Measurements from ENCODE around the gene MROH8. TPM values are rescaled to one million over a fixed set of nuclear protein-coding genes. Genes with fewer than 3 reads are reported as not detected.

MROH8 gene
- total RNA-seq, 2 donors from 2014 or later: 0.27 to 3.3 TPM

DNA sequence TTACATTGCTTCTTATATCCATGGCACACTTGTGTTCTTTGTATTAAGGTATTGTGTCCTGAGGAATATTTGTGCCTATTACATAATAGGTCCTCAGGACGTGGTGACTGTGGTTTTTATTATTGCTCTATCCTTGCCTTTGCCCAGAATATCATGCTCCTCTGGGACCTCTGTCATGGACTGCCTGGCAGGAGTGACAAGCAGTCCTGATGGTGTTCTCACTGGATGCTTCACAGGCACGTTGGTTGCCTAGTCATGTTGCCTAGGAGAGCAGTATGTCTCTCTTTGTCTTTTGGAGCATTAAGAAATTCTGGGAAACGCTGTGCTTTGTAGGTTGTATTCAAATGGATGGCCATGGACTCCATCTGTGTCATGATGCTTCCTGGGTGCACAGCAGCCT, 24.7 kb upstream of the MROH8 start:
- Mint-ChIP-seq H3K9me3 (no peaks in the 10 kb centered on the region), H3K36me3 (peaks cover 22 to 32% of the 10 kb centered on the region in 2 donors), H3K27ac (peak overlapping the region in 1 of 2 donors; percentile 79)
- ATAC-seq (no peak), DNase-seq (ENCODE audit: low spot score in 2 of 2) (no peak)

DNA sequence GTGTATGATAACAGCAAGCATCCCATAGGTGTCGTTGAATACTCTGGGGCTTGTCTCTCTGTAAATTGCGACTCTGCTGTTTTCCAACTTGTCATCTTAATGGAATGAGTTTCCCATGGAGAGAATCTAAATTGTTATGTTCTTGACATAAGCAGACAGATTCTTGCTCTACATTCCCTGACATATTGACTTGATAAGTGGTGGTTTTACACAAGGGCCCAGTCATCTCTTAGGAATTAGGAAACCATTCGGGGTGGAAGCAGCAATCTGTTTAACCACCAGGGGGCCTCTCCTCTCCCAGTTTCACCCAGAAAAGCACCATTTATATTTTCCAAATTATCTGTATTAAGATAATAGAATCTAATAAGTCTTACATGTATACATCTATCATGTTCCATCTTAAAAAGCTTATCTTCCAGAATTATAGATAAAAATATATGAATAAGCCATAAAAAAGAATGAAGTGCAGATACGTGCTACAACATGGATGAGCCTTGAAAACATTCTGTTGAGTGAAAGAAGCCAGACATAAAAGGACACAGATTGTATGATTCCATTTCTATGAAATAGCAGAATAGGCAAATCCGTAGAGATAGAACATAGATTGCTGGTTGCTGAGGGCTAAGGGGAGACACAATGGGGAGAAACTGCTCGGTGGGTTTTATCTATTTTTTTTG, 23.1 kb upstream of the MROH8 start:
- DNase-seq (ENCODE audit: low spot score in 2 of 2) (peak in 1 of 2 donors; percentile 22), ATAC-seq (no peak)
- Mint-ChIP-seq H3K27ac (no peak overlapping the region), H3K36me3 (peaks cover 22 to 27% of the 10 kb centered on the region in 2 donors), H3K9me3 (no peaks in the 10 kb centered on the region)

DNA sequence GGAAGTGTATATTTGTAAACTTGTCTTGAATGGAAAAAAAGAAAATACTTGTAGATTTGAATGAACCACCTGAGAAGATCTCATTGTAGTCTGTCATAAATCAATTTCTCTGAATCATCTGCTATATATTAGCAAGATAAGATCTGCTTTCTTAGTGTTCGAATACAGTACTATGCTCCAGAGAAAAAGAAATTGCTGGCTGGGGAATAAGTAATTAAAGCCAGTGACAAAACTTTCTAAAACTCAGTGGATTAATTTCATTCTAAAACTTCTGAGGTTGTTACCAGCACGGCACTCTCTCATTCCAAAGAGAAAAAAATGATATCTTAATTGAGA, 22.4 kb upstream of the MROH8 start:
- no peak for DNase-seq (ENCODE audit: low spot score in 2 of 2)
- Mint-ChIP-seq H3K36me3 (peaks cover 24 to 27% of the 10 kb centered on the region in 2 donors), H3K9me3 (no peaks in the 10 kb centered on the region), H3K27ac (peak overlapping the region in 1 of 2 donors; percentile 14)
- no peak for ATAC-seq

GRCh38 chr20:37200926-37201826, 21.8 kb upstream of the MROH8 start:
- Mint-ChIP-seq H3K27ac (peak overlapping the region in 1 of 2 donors; percentile 14), H3K36me3 (peaks cover 27 to 30% of the 10 kb centered on the region in 2 donors), H3K9me3 (no peaks in the 10 kb centered on the region)
- ATAC-seq (no peak), DNase-seq (ENCODE audit: low spot score in 2 of 2) (no peak)

DNA sequence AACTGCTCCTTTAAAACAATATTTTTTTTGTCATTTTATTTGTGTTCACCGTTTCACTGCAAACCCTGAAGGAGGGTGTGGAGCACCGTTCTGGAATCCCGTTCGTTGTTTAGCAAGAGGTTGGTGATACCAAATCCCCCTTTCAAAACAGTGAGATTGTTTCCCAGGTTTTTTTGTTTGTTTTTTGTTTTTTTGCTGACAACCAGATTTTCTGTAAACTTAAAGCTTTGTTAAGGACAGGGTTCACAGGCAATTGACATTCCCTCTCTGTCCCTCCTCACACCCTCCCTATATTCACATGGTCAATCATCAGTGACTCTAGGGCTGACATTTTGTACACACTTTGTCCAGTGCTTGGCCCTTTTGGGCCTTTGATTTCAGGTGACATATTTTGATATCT, 21.0 kb upstream of the MROH8 start:
- H3K9me3 Mint-ChIP-seq: no peaks in the 10 kb centered on the region
- ATAC-seq (no peak), DNase-seq (ENCODE audit: low spot score in 2 of 2) (no peak)
- H3K27ac Mint-ChIP-seq: no peak overlapping the region
- H3K36me3 Mint-ChIP-seq: peaks cover 27 to 30% of the 10 kb centered on the region in 2 donors

- H3K36me3 Mint-ChIP-seq: peaks cover 14 to 22% of the 10 kb centered on the region in 2 donors
- H3K27ac Mint-ChIP-seq: peak overlapping the region in 1 of 2 donors; percentile 26
- DNase-seq (ENCODE audit: low spot score in 2 of 2) (no peak), ATAC-seq (no peak)
- H3K9me3 Mint-ChIP-seq: no peaks in the 10 kb centered on the region
Measured at GRCh38 chr20:37198932-37199660, 19.7 kb upstream of the MROH8 start.

- Mint-ChIP-seq H3K9me3 (no peaks in the 10 kb centered on the region), H3K36me3 (peaks cover 4 to 22% of the 10 kb centered on the region in 2 donors), H3K27ac (peak overlapping the region; percentile 19 to 61)
- ATAC-seq (peak; percentile 57 to 75), DNase-seq (ENCODE audit: low spot score in 2 of 2) (no peak)
Measured at GRCh38 chr20:37194621-37195417, 15.5 kb upstream of the MROH8 start.

GRCh38 chr20:37193821-37194220, 14.5 kb upstream of the MROH8 start:
- ATAC-seq (no peak), DNase-seq (ENCODE audit: low spot score in 2 of 2) (no peak)
- Mint-ChIP-seq H3K27ac (peak overlapping the region; percentile 81 to 92), H3K36me3 (peaks cover 4 to 22% of the 10 kb centered on the region in 2 donors), H3K9me3 (no peaks in the 10 kb centered on the region)

GRCh38 chr20:37193226-37193625, 13.9 kb upstream of the MROH8 start:
- no peaks in the 10 kb centered on the region for H3K9me3 Mint-ChIP-seq
- ATAC-seq (no peak), DNase-seq (ENCODE audit: low spot score in 2 of 2) (no peak)
- H3K36me3 Mint-ChIP-seq: peaks cover 4 to 26% of the 10 kb centered on the region in 2 donors
- H3K27ac Mint-ChIP-seq: peak overlapping the region; percentile 81 to 92

GRCh38 chr20:37192137-37192854, 12.9 kb upstream of the MROH8 start:
- Mint-ChIP-seq H3K36me3 (peaks cover 4 to 33% of the 10 kb centered on the region in 2 donors), H3K27ac (peak overlapping the region; percentile 2 to 16), H3K9me3 (no peaks in the 10 kb centered on the region)
- peak; percentile 62 to 71 for DNase-seq (ENCODE audit: low spot score in 2 of 2)
- peak; percentile 71 to 75 for ATAC-seq

GRCh38 chr20:37190354-37191112, 11.2 kb upstream of the MROH8 start:
- peak overlapping the region in 1 of 2 donors; percentile 42 for H3K27ac Mint-ChIP-seq
- ATAC-seq (no peak), DNase-seq (ENCODE audit: low spot score in 2 of 2) (no peak)
- H3K9me3 Mint-ChIP-seq: no peaks in the 10 kb centered on the region
- H3K36me3 Mint-ChIP-seq: peaks cover 4 to 25% of the 10 kb centered on the region in 2 donors

DNA sequence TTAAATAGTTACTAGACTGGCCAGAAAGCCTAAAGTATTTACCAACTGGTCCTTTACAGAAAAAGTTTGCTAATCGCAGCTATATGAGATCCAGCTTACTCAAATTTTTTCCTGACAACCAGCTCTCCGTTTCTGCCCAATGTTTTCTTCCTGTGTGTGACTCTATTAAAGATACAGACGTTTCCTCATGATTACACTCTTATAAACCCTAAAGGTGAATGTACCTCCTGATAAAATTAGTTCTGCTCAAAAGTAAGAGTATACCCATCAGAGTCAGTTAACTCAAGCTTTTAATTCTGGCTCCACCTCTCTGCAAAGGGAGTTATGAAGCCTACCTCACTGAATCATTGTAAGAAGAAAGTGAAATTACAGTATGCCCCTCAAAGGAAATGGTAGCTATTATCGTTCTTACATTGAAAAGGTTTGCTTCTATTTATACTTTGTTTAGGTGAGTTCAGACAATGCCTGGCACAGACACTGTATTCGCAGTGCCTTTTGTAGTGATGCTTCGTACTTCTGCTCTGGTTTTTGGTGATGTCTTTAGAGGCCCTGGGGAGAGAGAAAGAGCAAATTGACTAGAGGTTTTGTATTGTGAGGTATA, 10.2 kb upstream of the MROH8 start:
- Mint-ChIP-seq H3K9me3 (no peaks in the 10 kb centered on the region), H3K36me3 (peaks cover 4 to 30% of the 10 kb centered on the region in 2 donors), H3K27ac (peak overlapping the region; percentile 42 to 44)
- ATAC-seq: peak; percentile 45 to 53
- no peak for DNase-seq (ENCODE audit: low spot score in 2 of 2)

GRCh38 chr20:37188787-37189186, 9.4 kb upstream of the MROH8 start:
- H3K27ac Mint-ChIP-seq: peak overlapping the region in 1 of 2 donors; percentile 12
- ATAC-seq (no peak), DNase-seq (ENCODE audit: low spot score in 2 of 2) (no peak)
- H3K9me3 Mint-ChIP-seq: no peaks in the 10 kb centered on the region
- peaks cover 4 to 33% of the 10 kb centered on the region in 2 donors for H3K36me3 Mint-ChIP-seq

GRCh38 chr20:37185686-37186085, 6.3 kb upstream of the MROH8 start:
- Mint-ChIP-seq H3K36me3 (peaks cover 2 to 29% of the 10 kb centered on the region in 2 donors), H3K9me3 (no peaks in the 10 kb centered on the region), H3K27ac (no peak overlapping the region)
- no peak for ATAC-seq
- no peak for DNase-seq (ENCODE audit: low spot score in 2 of 2)
